ENCODE measurements around the gene EMC10. TPM values are rescaled to one million over a fixed set of nuclear protein-coding genes. Genes with fewer than 3 reads are reported as not detected.

The EMC10 gene
- total RNA-seq, 6 experiments from 2014 or later: 49.1 to 113 (median 55.2) TPM

GRCh38 chr19:50488389-50489194, 12.3 kb downstream of the EMC10 start:
- no peak overlapping the region for H3K27ac Mint-ChIP-seq
- H3K27me3 Mint-ChIP-seq (ENCODE audit: insufficient read depth): peaks cover 47% of the 10 kb centered on the region
- H3K4me1 Mint-ChIP-seq (ENCODE audit: low read depth): peaks cover 9% of the 10 kb centered on the region

GRCh38 chr19:50489461-50490011, 13.2 kb downstream of the EMC10 start:
- peaks cover 11% of the 10 kb centered on the region for H3K9me3 Mint-ChIP-seq
- TF ChIP-seq CTCF (IDR thresholded peaks at IDR 0.05): no peak
- no peak overlapping the region; the same call in 1 of the 2 replicates for H3K4me3 Mint-ChIP-seq
- H3K27ac Mint-ChIP-seq: no peak overlapping the region; the same call in 1 of the 2 replicates
- peaks cover 54% of the 10 kb centered on the region for H3K27me3 Mint-ChIP-seq (ENCODE audit: insufficient read depth)
- peaks cover 9% of the 10 kb centered on the region for H3K4me1 Mint-ChIP-seq (ENCODE audit: low read depth)
- peaks cover 19% of the 10 kb centered on the region for H3K36me3 Mint-ChIP-seq (ENCODE audit: low read depth)
- no peak for DNase-seq

More at GRCh38 chr19:50488389-50489194, 12.3 kb downstream of the EMC10 start:
- DNase-seq: no peak
- H3K36me3 Mint-ChIP-seq (ENCODE audit: low read depth): peaks cover 19% of the 10 kb centered on the region
- TF ChIP-seq CTCF (IDR thresholded peaks at IDR 0.05): no peak
- H3K9me3 Mint-ChIP-seq: peaks cover 11% of the 10 kb centered on the region
- H3K4me3 Mint-ChIP-seq: no peak overlapping the region

GRCh38 chr19:50490411-50490811, 14.1 kb downstream of the EMC10 start:
- Mint-ChIP-seq H3K27me3 (ENCODE audit: insufficient read depth) (peaks cover 56% of the 10 kb centered on the region), H3K36me3 (ENCODE audit: low read depth) (peaks cover 15% of the 10 kb centered on the region), H3K27ac (no peak overlapping the region), H3K9me3 (peaks cover 11% of the 10 kb centered on the region), H3K4me3 (no peak overlapping the region), H3K4me1 (ENCODE audit: low read depth) (peaks cover 9% of the 10 kb centered on the region)
- TF ChIP-seq CTCF (IDR thresholded peaks at IDR 0.05): no peak
- no peak for DNase-seq

- Mint-ChIP-seq H3K4me1 (ENCODE audit: low read depth) (peaks cover 9% of the 10 kb centered on the region), H3K4me3 (no peak overlapping the region), H3K27me3 (ENCODE audit: insufficient read depth) (peaks cover 57% of the 10 kb centered on the region), H3K9me3 (peaks cover 11% of the 10 kb centered on the region), H3K27ac (no peak overlapping the region), H3K36me3 (ENCODE audit: low read depth) (peaks cover 10% of the 10 kb centered on the region)
- no peak for TF ChIP-seq CTCF (IDR thresholded peaks at IDR 0.05)
- DNase-seq: no peak
Measured at GRCh38 chr19:50490991-50491472, 14.7 kb downstream of the EMC10 start.

GRCh38 chr19:50492303-50493052, 16.2 kb downstream of the EMC10 start:
- H3K4me1 Mint-ChIP-seq (ENCODE audit: low read depth): peaks cover 9% of the 10 kb centered on the region
- no peak overlapping the region for H3K4me3 Mint-ChIP-seq
- H3K36me3 Mint-ChIP-seq (ENCODE audit: low read depth): no peaks in the 10 kb centered on the region
- H3K27me3 Mint-ChIP-seq (ENCODE audit: insufficient read depth): peaks cover 47% of the 10 kb centered on the region
- no peak overlapping the region for H3K27ac Mint-ChIP-seq
- DNase-seq: no peak
- peaks cover 4% of the 10 kb centered on the region; the same call in 1 of the 2 replicates for H3K9me3 Mint-ChIP-seq
- no peak for TF ChIP-seq CTCF (IDR thresholded peaks at IDR 0.05)
